GM18520 (cell line): ENCODE data around the gene ZBTB7A.

Source experiments
- ATAC-seq: cut with Tn5 transposase; IDR thresholded peaks from one replicate; pipeline ENCODE4 v1.9.1; 2021; ENCODE audit not compliant: unreplicated experiment

Gene ZBTB7A

DNA sequence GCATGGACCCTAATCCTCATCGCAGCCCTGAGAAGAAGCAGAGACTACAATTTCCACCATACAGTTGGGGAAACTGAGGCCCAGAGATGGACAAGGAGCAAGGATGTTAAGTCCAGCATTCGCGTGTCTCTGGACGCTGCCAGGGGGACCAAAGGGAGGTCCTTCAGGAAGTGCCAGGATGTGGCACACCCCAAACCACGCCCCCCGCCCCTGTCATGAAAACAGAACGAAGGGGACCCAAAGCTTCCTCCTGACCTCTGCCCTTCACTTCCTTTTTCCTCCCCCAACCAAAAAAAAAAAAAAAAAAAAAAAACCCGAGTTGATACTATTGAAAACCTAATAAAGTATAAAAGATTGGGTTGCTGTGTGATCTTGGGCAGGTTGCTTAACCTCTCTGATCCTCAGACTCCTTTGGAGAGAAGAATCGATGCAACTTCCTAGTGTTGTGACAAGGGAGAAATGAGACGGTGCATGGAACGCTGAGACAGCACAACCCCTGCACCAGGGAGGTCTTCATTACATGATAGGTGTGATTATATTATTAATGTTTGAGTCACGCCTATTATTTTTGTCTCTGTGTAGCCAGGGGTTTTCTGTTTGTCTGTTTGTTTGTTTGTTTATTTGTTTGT lies 2.7 kb upstream of the ZBTB7A start:
- ATAC-seq: no peak

DNA sequence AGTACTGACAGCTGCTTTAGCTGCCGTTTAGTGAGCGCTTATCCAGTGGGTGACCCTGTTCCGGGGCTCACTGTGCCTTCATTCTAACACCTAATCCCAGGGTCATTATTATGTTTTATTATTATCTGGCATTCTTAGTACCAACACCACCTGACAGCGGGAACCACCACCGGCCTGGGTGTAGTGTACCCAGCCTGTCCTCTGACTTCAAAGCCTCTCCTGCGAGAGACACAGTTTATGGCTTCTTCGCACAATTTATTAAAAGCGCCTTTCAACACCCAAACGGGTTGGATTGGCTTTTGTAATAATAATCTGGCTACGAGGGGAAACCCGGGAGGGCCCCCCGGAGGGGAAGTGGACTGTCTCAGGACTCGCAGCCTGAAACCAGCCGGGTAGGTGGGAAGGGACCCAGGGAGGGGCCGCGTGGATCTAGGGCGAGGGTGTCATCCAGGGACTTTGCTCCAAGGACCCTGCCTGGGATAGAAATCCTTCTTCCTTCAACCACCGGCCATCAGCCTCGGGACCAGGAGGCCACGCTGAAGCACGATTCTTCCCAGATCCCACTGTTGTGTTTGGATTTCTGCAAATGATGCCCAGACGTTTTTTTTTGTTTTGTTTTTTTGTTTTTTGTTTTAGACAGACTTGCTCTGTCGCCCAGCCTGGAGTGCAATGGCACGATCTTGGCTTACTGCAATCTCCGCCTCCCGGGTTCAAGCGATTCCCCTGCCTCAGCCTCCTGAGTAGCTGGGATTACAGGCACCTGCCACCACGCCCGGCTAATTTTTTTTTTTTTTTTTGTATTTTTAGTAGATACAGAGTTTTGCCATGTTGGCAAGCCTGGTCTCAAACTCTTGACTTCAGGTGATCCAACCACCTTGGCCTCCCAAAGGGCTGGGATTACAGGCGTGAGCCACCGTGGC lies 1.6 kb upstream of the ZBTB7A start:
- ATAC-seq: no peak

DNA sequence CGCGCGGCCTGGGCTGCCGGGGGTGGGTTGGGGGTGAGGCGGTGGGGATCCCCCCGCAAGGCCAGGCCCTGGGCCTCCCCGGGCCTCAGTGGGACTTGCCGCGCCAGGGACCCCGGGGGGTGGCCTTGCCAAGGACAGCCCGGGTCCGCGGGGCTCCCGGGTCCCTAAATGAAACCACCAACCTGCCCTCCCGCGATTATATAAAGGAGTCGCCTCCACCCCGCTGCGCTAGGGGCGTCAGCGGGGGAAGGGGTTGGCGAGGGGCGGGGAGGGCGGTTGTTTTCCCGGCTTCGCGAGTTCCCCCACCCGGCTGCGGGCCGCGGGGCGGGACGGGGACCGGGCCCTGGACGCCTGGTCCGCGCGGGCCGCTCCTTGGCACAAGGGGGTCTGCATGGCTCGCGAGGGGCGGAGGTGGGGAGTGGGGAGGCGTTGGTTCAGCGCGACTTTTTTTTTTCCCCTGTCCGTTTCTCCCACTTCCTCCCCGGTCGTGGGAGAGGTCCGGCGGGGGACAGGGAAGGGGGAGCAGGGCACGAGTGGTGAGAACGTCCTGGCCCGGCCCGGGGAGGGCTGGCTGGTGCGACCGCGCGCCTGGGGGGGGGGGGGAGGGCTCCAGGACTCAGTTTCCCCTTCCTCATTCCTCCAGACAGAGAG lies 822 bp upstream of the ZBTB7A start:
- no peak for ATAC-seq

DNA sequence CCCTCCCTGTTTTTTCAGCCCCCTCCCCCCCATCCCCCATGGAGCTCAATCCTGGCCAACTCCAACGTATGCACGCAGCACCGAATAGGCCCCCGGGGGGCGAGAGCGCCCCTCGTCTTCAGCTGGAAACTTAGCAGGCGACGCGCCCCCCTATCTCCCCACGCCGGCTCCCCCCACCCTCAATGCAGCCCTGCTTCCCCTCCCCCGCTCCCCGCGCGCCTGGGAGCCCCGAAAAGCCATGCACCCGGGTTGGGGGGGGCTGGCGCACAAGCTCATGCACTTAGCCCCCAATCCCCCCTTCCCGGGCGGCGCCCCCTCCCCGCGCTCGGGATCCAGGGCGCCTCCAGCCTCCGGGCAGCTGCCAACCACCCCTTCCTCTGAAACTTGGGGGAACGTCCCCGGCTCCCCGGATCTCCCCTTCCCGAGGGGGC lies 508 bp downstream of the ZBTB7A start:
- no peak for ATAC-seq

DNA sequence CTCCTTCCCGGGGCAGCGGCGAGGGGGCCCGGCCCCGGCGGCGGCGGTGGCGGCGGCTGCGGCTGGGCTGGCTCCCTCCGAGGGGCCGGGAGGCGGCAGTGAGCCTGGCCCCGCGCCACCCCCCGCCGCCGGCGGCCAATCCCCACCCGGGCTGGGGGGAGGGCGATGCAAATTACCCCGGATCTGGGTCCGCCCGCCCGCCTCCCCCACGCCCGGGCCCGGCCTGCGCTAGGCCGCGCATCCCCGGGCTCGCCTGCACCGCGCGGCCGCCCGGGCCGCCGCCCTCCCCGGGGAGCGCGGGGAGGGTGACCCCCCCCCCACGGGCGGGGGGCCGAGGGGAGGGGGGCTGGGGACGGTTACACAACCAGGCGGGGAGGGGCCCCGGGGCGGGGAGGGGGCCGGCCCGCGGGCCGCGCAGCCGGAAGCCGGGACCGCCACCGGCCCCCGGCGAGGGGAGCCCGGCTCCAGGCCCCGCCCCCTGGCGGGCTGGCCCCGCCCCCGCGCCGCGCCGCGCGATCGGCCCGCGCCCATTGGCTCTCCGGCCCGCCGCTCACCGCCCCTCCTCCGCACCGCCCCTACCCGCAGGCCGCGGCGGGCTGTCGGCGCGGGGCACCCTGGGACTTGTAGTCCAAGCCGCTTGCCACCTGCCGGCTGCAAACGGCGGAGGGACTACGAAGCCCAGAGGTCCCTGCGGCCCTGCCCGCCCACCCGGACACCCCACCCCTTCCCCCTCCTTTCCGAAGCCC lies 1.1 kb downstream of the ZBTB7A start:
- ATAC-seq: peak; percentile 71

DNA sequence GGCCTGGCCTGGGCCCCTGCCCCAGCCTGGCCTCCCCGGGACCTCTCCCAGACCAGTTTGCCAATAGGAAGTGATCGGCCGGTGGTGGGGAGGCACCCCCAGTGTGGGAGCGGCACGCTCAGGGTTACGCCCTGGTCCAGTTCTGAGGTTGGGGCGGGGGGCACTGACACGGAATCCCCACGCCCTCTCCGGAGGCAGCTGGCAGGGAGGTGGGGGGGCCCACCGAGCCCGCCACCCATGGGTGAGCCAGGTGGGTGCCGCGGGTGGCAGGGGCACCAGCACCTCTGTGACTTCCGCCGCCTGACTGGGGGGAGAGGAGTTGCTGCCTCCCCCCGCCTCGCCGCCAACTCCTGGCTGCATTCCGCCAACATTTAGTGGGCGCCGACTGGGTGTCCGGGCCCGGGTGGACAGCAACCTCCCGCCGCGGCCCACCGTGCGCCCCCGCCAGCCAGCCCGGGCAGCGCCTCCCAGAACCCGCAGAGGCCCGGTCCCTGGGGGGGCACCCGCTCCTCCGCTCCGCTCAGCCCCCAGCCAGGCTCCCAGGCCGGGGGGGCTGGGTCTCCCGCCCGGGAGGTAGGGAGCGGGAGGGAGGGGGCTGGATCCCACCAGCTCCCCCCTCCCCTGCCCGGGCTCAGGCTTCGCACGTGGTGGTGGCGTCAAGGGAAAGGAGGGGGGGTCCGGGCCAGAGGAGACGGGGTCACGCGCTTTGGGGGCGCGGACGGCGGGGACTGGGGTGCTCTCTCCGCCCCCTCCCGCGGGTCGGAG lies 2.0 kb downstream of the ZBTB7A start:
- no peak for ATAC-seq

DNA sequence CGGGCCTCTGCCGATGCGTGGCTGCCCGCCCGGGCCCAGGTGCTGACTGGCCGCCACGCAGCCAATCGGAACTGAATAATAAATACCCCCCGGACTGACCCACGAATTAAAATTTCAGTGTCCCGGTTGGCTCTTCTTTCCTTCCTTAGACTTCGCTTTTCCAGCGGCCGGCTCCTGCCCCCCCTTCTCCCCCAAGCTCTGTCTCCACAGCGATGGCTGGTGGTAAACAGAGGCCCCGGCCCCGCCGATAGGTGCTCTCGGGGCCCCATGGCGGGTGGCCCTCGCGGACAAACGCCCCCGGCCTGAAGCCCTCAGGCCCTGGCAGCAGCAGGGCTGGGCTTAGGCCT lies 2.6 kb downstream of the ZBTB7A start:
- no peak for ATAC-seq

DNA sequence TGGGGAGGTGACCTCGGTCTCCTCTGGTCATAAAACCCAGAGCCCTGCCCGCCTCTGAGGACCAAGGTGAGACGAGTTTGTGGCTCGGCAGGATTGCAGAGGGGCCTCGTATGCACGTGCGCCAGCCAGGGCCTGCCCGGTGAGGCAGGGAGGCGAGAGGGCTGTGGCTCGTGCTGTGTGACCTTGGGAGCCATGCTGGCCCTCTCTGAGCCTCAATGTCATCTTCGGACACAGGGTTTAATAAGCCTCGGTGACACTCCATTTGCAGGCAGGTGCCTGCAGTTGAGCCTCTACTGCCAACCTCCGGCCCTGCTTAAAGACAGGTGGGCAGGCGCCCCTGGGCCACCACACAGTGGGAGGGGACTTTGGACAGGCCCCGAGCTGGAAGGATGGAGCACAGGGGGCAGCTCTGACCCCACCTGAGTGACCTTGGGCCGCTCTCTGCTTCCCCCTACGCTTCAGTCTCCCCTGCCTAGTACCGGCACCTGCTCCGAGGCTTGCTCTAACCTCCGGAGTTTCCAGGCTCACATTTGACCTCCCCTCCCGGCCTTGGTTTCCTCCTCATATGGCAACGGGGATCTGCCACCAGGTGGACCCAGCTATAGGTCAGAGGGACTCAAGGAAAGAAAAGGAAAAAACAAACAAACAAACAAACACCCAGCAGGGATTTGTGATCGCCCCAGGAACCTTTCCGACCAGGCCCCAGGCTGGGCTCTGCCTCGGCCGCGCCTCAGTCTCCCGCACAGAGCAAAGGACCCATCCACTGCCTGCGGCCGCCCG lies 3.1 kb downstream of the ZBTB7A start:
- ATAC-seq: no peak

DNA sequence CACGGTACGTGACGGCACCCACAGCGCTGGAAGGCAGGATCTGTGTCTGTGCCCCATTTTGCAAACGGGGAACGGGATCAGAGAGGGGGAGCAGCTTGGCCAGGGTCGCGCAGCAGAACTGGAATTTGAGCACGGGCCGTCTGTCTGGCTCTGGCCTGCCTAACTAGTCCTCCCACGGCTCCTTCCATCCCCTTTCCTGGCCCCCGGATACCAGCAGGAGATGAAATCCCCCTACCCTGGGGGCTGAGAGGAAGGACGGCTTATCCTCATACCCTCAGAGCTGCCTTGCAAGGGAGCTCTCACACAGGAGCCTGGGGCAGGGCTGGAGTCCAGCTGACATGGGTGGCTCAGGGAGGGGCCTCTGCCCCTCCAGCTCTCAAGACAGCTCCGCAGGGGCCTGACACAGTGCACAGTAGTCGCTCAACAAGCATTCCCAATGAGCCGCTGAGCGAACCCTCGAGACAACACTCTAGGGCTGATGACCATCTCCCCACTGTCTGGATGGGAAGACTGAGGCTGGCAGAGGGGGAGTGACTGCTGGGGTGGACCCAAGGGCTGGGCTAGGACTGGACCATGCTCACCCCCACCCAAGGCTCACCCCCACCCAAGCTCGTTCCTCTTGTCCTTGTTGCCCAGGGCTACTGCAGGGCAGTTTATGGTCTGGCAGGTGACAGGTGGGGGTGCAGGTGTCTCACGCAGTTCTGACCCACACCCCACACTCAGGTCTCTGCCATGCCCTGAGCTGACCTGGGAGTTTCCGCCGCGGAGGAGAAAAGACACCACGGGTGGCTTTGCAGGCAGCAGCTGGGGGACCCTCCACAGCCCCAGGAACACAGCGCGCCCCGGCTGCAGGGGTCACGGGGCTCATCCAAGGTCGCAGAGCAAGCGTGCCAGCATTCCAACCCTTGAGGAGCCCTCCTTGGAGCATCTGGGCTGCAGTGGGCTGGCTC lies 4.0 kb downstream of the ZBTB7A start:
- ATAC-seq: no peak

DNA sequence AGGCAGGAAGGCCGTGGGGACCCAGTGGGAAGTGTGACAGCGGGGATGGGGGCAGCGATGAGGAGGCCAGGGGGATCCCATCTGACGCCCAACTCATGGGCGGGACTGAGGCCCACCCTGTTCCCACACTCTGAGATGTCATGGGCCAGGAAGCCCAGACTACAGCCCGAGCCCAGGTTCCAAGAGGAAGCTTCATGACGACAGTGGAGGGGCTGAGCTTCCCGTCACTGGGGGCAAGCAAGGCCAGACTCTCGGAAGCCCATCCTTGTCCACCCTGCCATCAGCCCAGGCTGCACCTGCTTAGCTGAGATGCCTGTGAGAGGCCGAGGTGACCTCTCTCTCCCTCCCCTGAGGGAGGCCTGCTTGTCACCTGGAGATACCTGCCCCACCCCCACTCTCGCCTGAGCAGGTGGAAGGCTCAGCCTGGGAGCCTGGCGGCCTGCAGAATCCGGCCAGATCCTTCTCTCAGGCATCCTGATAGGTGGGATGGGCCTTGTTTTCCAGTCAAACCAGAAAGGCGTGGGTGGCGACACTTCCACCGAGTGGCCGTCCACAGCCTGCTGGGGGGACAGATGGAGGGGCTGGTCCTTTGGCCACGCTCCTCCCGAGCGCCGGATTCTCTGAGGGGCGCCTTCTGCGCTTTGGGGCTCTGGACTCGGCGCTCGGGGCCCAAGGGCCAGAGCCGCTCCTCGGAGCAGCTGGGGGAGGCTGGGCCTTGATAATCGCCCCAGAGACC lies 4.8 kb downstream of the ZBTB7A start:
- no peak for ATAC-seq

DNA sequence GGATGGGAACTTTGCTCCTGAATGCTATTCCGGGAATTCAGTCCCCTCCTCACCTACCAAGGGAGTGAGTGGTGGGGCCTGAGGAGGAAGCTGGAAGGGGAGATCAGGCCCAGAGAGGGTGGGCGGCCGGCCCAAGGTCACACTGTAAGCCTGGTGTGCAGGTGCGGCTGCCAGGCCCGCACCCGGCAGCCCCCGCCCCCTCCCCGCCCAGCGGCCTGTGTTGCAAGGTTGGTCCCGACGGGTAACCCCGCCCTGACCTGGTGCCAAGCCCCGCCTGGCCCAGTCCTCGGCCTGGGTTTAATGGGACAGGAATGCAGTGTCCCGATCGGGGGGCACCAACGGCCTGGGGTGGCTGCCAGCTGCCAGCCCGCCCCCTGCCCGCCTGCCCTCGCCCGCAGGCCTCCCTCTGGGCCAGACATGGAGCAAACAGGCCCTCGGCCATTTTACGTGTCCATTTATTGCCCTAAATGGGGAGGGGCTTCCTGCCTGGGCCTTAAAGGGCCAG lies 5.5 kb downstream of the ZBTB7A start:
- no peak for ATAC-seq

DNA sequence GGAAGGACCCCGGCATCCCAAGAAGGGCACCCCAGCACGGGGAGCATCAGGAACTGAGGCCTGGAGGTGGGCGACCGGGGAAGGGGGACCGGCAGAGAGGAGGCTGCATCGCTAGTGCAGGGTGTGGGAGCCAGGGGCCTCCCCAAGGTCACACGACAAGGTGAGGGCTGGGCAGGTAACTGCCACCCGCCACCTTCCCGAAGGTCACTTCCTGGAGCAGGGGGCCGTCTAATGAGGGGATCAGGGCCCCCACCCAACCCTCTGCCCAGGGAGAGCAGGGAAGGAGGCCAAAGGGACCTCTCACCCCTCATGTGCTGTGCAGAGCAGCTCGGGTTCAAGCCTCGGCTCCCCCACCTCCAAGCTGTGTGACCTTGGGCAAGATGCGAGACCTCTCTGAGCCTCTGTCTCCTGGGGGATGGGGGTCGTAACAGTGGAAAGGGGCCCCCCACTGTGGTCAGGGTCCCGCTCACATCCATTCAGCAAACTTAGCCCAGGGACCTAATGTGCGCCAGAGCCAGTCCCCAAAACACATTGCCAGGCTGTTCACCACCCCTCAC lies 6.0 kb downstream of the ZBTB7A start:
- no peak for ATAC-seq

DNA sequence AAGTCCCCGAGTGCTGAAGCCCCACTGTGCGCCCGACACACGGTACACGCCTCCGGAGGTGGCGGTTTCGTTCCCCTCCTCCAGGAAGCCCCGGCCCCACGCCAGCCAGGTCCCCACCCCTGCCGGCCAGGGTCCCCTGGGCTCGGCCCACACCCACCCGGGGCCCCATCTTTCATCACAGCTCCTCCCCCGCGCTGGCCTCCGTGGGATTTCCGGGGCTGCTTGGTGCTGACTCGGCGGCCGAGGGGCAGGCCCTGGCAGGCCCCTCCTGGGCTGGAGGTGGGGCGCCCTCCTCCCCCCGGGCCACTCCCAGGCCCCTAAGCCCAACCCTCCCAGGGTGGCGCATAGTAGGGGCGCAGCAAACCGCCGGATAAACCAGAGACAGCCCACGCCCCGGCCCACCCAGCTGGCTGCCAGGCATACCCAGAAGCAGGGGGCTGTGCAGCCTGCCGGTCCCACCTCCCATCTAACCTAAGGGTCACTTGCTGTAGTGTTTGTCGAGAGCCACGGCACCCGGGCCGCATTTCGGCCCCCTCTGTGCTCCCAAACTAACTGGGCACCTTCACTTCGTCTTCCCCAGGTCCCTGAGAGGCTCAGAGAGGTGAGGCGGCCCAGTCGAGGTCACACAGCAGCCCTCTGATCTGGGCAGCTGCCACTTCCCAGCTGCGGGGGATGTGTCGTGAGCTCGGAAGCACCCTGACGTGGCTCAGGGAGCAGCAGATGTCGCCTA lies 6.6 kb downstream of the ZBTB7A start:
- ATAC-seq: peak; percentile 31

DNA sequence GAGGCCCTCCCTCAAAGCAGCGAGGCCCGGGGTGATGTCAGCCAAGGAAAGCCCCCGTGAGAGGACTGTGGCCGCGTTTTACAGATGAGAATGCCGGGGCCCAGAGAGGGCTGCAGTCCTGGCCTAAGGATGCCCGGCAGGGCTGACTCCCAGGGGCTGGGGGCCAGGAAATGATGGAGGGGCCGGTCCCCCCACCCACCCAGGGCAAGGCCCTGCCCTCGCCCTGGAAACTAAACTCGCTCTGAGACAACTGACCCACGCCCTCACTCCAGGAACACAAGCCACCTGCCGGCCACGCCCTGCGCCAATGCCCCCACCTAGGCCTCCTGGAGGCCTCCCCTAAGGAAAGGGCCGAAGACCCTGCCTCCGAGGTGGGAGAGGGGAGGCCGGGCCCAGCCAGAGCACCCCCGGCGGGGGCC lies 7.2 kb downstream of the ZBTB7A start:
- no peak for ATAC-seq

DNA sequence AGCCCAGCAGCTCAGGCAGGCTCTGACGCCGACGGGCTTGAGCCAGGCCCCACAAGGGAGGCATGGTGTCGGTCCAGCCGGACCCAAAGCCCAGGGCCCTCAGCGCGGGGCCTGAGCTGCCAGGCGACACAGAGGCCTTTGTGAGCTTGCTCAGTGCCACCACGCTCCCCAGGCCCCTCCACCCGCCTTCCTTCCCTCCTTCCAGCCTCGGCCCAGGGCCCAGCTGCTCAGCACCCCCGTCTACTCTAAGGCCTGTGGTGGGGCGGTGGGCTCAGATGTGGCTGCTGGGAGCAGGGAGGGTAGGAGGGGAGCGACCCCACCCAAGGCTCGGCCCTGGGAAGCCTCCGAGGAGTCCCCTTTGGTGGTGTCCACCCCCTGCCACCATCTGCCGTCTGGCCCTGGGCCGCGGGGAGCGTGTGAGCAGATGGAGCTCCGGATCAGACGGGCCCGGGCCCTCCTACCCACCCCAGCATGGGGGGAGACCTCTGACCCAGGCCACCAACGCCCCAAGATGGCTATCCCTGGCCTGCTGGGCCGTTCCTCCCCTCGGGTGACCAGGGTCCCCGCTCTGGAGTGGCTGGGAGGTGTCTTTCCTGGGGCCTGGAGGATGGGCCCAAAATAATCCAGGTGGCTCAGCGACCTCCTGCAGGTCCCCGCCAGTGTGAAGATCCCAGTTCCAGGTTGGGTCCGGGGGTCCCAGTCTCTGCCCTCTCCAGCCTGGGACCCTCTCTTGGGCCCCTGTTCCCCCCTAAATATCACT lies 7.8 kb downstream of the ZBTB7A start:
- ATAC-seq: no peak
